ENCODE data around the gene TNNT1.

Gene TNNT1

DNA sequence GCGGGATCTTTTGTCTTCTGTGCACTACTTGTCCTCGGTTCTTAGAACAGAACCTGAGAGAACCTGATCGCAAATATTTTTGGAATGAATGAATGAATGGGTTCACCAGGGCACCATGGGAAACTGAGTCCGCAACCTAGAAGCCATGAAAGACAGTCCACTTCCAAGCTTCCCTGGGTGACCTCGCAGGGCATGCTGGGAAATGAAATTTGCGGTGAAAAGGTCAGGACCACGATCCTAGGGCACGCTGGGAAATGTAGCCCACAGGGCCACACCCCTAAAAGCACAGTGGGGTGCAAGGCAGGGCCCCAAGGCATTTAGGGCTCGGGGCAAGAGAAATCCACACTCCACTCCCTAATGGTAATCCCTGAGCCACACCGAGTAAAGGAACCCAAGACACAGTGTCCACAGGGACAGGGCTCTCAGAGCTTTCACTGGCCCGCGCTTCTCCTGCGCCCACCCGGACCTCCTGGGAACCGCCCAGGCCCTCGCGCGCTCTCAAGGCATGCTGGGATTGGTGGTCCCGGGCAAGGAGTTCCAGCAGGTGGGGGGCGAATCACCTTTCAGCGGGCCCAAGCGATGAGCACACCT is 30.5 kb downstream of the TNNT1 start:
- ChIA-PET POLR2A (interaction anchor here (1.1 to 1.7 kb wide), 10 partner anchors 9 to 536 kb away, joined by 3 to 6 read pairs (median 4); partner anchors contain the start of genes PPP6R1, RDH13, U2AF2 and ZNF628), CTCF (no interaction called here)
- TF ChIP-seq BHLHE40 (IDR thresholded peaks at IDR 0.05; ENCODE audit: borderline replicate concordance) (no peak), CTBP1 (IDR thresholded peaks at IDR 0.05; ENCODE audit: borderline replicate concordance) (no peak)
- peak; percentile 50 for DNase-seq (ENCODE audit: extremely low spot score)

DNA sequence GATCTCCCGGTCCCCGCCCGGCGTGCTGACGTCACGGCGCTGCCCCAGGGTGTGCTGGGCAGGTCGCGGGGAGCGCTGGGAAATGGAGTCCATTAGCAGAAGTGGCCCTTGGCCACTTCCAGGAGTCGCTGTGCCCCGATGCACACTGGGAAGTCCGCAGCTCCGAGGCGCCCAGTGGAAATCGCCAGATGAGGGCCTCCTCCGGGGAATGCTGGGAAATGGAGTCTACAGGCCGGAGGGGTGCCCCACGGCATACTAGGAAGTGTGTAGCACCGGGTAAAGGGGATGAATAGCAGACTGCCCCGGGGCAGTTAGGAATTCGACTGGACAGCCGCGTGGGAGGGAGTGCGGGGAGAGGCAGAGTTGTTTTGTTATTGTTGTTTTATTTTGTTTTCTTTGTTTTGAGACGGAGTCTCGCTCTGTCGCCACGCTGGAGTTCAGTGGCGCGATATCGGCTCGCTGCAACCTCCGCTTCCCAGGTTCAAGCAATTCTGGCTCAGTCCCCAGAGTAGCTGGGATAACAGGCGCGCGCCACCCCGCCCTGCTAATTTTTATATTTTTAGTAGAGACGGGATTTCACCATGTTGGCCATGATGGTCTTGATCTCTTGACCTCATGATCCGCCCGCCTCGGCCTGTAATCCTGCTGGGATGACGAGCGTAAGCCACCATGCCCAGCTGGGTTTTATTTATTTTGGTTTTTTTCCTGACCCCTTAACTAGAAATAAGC is 31.2 kb downstream of the TNNT1 start:
- peak; percentile 98 for DNase-seq (ENCODE audit: extremely low spot score)
- ChIA-PET CTCF (no interaction called here), POLR2A (interaction anchor here (0.6 to 1.7 kb wide), 12 partner anchors 9 to 537 kb away, joined by 3 to 6 read pairs (median 4); partner anchors contain the start of genes PPP6R1, RDH13, U2AF2 and ZNF628)
- TF ChIP-seq, protein P1, sequence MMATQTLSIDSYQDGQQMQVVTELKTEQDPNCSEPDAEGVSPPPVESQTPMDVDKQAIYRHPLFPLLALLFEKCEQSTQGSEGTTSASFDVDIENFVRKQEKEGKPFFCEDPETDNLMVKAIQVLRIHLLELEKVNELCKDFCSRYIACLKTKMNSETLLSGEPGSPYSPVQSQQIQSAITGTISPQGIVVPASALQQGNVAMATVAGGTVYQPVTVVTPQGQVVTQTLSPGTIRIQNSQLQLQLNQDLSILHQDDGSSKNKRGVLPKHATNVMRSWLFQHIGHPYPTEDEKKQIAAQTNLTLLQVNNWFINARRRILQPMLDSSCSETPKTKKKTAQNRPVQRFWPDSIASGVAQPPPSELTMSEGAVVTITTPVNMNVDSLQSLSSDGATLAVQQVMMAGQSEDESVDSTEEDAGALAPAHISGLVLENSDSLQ (IDR thresholded peaks at IDR 0.05): no peak
- TF ChIP-seq FOXM1 (IDR thresholded peaks at IDR 0.05; ENCODE audit: borderline replicate concordance) (no peak), SP1 (IDR thresholded peaks at IDR 0.05) (no peak), BHLHE40 (IDR thresholded peaks at IDR 0.05; ENCODE audit: borderline replicate concordance) (no peak), HDGF (IDR thresholded peaks at IDR 0.05; ENCODE audit: borderline replicate concordance) (no peak), ELF4 (IDR thresholded peaks at IDR 0.05) (peak; percentile 58), TARDBP (IDR thresholded peaks at IDR 0.05) (no peak)

DNA sequence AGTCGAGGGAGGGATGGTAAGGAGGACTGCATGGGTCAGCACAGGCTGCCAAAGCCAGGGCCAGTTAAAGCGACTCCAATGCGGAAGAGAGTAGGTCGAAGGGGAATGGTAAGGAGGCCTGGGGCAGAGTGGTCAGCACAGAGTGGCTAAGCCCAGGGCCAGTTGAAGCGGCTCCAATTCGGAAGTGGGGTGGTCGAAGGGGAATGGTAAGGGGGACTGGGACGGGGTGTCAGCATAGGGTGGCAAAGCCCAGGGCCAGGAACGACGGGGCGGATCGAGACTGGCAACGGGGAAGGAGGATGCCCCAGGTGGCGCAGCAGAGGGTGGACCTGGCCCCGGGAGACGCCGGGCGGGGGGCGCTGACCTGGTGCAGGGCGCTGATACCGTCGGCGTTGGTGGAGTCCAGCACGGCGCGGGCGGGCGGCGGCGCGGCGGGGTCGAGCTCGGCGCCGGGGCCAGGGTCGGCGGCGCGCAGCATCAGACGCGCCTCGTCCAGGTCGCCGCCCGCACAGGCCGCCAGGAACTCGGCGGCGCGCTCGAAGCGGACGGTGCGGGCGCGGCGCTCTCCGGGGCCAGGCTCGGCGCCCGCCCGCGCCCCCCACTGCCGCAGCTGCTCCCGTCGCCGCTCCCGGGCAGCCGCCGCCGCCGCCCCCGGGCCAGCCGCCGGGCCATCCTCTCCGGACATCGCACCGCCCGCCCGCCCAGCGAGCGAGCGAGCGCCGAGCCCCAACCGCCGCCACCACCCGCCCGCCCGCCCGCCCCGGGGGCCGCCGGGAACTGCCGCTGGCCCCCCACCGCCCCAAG is 31.9 kb downstream of the TNNT1 start, which contains the start of gene PPP1R12C:
PPP1R12C (minus strand) TSS at position 779 of the 804 bp plus-strand sequence; CDS start at position 685, 94 bp downstream.
- DNase-seq (ENCODE audit: extremely low spot score): peak; percentile 37
- ChIA-PET CTCF (no interaction called here), POLR2A (interaction anchor here (0.6 to 1.7 kb wide), 10 partner anchors 10 to 537 kb away, joined by 3 to 6 read pairs (median 4); partner anchors contain the start of genes PPP6R1 and U2AF2)
- no peak for TF ChIP-seq FOXA1 (IDR thresholded peaks at IDR 0.05)
- 0 out of 2 replicates have a peak, but pooled peaks have one; percentile 31 for TF ChIP-seq FOXM1 (IDR thresholded peaks at IDR 0.05; ENCODE audit: borderline replicate concordance)

DNA sequence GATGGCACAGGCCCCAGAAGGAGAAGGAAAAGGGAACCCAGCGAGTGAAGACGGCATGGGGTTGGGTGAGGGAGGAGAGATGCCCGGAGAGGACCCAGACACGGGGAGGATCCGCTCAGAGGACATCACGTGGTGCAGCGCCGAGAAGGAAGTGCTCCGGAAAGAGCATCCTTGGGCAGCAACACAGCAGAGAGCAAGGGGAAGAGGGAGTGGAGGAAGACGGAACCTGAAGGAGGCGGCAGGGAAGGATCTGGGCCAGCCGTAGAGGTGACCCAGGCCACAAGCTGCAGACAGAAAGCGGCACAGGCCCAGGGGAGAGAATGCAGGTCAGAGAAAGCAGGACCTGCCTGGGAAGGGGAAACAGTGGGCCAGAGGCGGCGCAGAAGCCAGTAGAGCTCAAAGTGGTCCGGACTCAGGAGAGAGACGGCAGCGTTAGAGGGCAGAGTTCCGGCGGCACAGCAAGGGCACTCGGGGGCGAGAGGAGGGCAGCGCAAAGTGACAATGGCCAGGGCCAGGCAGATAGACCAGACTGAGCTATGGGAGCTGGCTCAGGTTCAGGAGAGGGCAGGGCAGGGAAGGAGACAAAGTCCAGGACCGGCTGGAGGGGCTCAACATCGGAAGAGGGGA is 32.7 kb downstream of the TNNT1 start:
- DNase-seq (ENCODE audit: extremely low spot score): peak; percentile 62
- ChIA-PET CTCF (no interaction called here), POLR2A (interaction anchor here (1.7 kb wide), 1 partner anchor 30 kb away, joined by 4 read pairs; no protein-coding TSS in a partner anchor)
- TF ChIP-seq FOXA1 (IDR thresholded peaks at IDR 0.05) (no peak), NFRKB (IDR thresholded peaks at IDR 0.05) (no peak), LEF1 (IDR thresholded peaks at IDR 0.05; ENCODE audit: borderline replicate concordance) (no peak), SUZ12 (IDR thresholded peaks at IDR 0.05) (no peak), ELF4 (IDR thresholded peaks at IDR 0.05) (no peak), SP1 (IDR thresholded peaks at IDR 0.05) (no peak), L3MBTL2 (conservative IDR thresholded peaks at IDR 0.05) (no peak), CTBP1 (IDR thresholded peaks at IDR 0.05; ENCODE audit: borderline replicate concordance) (no peak), ARNT (IDR thresholded peaks at IDR 0.05) (no peak), TARDBP (IDR thresholded peaks at IDR 0.05) (no peak), HDGF (IDR thresholded peaks at IDR 0.05; ENCODE audit: borderline replicate concordance) (no peak), FOXM1 (IDR thresholded peaks at IDR 0.05; ENCODE audit: borderline replicate concordance) (no peak), ZNF384 (IDR thresholded peaks at IDR 0.05) (no peak), BHLHE40 (IDR thresholded peaks at IDR 0.05; ENCODE audit: borderline replicate concordance) (no peak), FOXK2 (IDR thresholded peaks at IDR 0.05) (no peak)
- TF ChIP-seq, protein P1 (IDR thresholded peaks at IDR 0.05): no peak

DNA sequence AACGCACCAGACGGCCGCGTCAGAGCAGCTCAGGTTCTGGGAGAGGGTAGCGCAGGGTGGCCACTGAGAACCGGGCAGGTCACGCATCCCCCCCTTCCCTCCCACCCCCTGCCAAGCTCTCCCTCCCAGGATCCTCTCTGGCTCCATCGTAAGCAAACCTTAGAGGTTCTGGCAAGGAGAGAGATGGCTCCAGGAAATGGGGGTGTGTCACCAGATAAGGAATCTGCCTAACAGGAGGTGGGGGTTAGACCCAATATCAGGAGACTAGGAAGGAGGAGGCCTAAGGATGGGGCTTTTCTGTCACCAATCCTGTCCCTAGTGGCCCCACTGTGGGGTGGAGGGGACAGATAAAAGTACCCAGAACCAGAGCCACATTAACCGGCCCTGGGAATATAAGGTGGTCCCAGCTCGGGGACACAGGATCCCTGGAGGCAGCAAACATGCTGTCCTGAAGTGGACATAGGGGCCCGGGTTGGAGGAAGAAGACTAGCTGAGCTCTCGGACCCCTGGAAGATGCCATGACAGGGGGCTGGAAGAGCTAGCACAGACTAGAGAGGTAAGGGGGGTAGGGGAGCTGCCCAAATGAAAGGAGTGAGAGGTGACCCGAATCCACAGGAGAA is 33.5 kb downstream of the TNNT1 start:
- no peak for TF ChIP-seq ARNT (IDR thresholded peaks at IDR 0.05)
- TF ChIP-seq ELF4 (IDR thresholded peaks at IDR 0.05): no peak
- no peak for TF ChIP-seq ZNF384 (IDR thresholded peaks at IDR 0.05)
- TF ChIP-seq SP1 (IDR thresholded peaks at IDR 0.05): no peak
- no peak for TF ChIP-seq FOXA1 (IDR thresholded peaks at IDR 0.05)
- TF ChIP-seq HDGF (IDR thresholded peaks at IDR 0.05; ENCODE audit: borderline replicate concordance): no peak
- TF ChIP-seq FOXM1 (IDR thresholded peaks at IDR 0.05; ENCODE audit: borderline replicate concordance): no peak
- no peak for TF ChIP-seq NFRKB (IDR thresholded peaks at IDR 0.05)
- TF ChIP-seq L3MBTL2 (conservative IDR thresholded peaks at IDR 0.05): no peak
- TF ChIP-seq BHLHE40 (IDR thresholded peaks at IDR 0.05; ENCODE audit: borderline replicate concordance): no peak
- CTCF ChIA-PET: interaction anchor here (0.5 kb wide), 1 partner anchor 186 kb away, joined by 3 read pairs; no protein-coding TSS in a partner anchor

More for the DNA sequence above, 33.5 kb downstream of the TNNT1 start:
- POLR2A ChIA-PET: no interaction called here
- DNase-seq (ENCODE audit: extremely low spot score): no peak
